ENCODE results near the gene NFX1.
"Not testable (repeated sequence)": the region's sequence is repeated elsewhere in the genome, so short reads cannot be mapped to it uniquely, and the experiment has no call there.

GRCh38 chr9:33383396-33383795, 93.1 kb downstream of the NFX1 start:
- TF ChIP-seq CTCF (conservative IDR thresholded peaks at IDR 0.05; ENCODE audit: low read depth, low read length); EZH2 (IDR thresholded peaks at IDR 0.05; ENCODE audit: borderline replicate concordance, low read depth, low read length, poor library complexity, severe bottlenecking): not testable (repeated sequence)
